Adipose tissue (tissue), 3 donors: ENCODE data around the gene ASPG. TPM values are rescaled to one million over a fixed set of nuclear protein-coding genes. Genes with fewer than 3 reads are reported as not detected.

Experiments
- H3K27ac ChIP-seq: one replicate; pipeline ENCODE4 v1.5.1; 2013; ENCODE audit warnings: low read depth, low read length
- WGBS, 3 donors: extraction: QIAGEN DNeasy Blood & Tissue Kit; methylation state at CpG; one replicate each; pipeline ENCODE4 v1.1.7; 2013; 5-methylcytosine and 5-hydroxymethylcytosine counted together
- polyA plus RNA-seq, 3 donors: library from polyadenylated mRNA; stranded (reverse); fragments of 200-250 nt; gene quantifications; one replicate each; pipeline ENCODE4 v1.2.3, GENCODE V29; 2013
- donor health status: healthy with polysubstance abuse.
- donor health status: Bipolar disorder and iron deficiency.
- donor health status: healthy.

The ASPG gene
- polyA plus RNA-seq, 3 donors = 0.67 to 2.0 (median 2.0) TPM

DNA sequence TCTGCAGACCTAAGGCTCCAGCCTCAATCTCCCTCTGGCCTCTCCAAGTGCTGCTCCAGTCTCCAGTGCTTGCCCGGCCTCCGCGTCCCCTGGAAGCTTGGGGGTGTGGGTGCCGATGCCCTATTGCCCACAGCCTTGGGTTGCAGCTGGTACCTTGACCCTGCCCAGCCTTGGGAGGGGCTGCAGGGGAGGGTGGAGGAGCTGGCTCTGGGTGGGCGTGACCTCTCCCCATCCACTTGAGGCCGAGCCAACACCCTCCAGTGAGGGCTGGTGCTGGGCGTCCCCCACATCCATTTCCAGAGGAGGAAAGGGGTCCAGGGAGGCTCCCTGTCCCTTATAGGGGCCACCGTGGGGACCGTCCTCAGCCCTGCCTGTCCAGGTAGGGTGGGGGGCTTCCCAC lies 77.0 kb downstream of the ASPG start:
- 82 to 83% (median 83%) methylated on average over 7 to 9 of the region's 9 CpGs for WGBS, 3 donors
- no peak overlapping the region for H3K27ac ChIP-seq

GRCh38 chr14:104163541-104163940 lies 78.0 kb downstream of the ASPG start:
- H3K27ac ChIP-seq = no peak overlapping the region
- 83 to 93% (median 84%) methylated on average over 10 to 21 of the region's 21 CpGs for WGBS, 3 donors

DNA sequence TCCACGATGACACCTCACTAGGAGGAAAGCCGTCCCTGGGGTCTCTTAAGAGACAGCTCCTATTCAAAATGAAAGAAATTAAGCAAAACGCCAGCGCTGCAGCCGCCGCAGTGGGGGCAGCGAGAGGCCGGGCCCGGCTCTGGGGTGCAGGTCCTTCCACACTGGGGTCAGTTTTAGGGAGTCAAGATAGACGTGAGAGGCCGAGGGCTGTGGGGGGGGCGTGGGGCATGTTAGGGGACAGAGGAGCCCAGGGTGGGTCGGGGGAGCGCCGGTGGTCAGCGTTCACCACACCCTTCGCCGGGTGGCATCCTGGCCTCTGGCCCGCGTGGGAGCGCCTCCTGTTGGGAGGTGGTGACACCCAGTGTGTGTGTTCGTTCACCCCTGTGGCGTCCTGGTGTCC lies 78.5 kb downstream of the ASPG start:
- H3K27ac ChIP-seq = no peak overlapping the region
- WGBS, 3 donors = 80 to 83% (median 81%) methylated on average over 23 of the region's 23 CpGs

- H3K27ac ChIP-seq = no peak overlapping the region
- WGBS, 3 donors = 78 to 80% (median 80%) methylated on average over 9 of the region's 9 CpGs
Measured at GRCh38 chr14:104164512-104164911, 79.0 kb downstream of the ASPG start.

Other genes starting within 250 kb of the ASPG start
- 10 to 100 TPM in 2 of 3 donors, 1 to 10 TPM in 1; 9.7 to 12.7 (median 12.6) TPM for gene PPP1R13B, start 238.1 kb upstream of the ASPG start, polyA plus RNA-seq
- gene TDRD9, start 157.2 kb upstream of the ASPG start, polyA plus RNA-seq = 1 to 10 TPM; 1.3 to 2.7 (median 2.0) TPM
- not detected for gene RD3L, start 143.2 kb upstream of the ASPG start, polyA plus RNA-seq
- gene KIF26A, start 52.9 kb downstream of the ASPG start, polyA plus RNA-seq = 1 to 10 TPM; 5.0 to 7.7 (median 6.4) TPM